GM12891 (cell line): ENCODE data around the gene B4GALT1.

Experiments used
- POLR2A ChIP-seq: IDR thresholded peaks from 2 replicates; pipeline ENCODE4 v1.6.1; 2011; ENCODE audit warnings: low read depth, low read length, control low read depth
- POLR2AphosphoS5 ChIP-seq: IDR thresholded peaks from 2 replicates; pipeline ENCODE4 v1.6.1; 2011; ENCODE audit warnings: low read depth, low read length, control low read depth
- TAF1 ChIP-seq: IDR thresholded peaks from 2 replicates; pipeline ENCODE4 v1.6.1; 2011; ENCODE audit warnings: low read depth, low read length, control low read depth

- TF ChIP-seq TAF1, result no peak
- TF ChIP-seq POLR2A, result no peak
- TF ChIP-seq POLR2AphosphoS5, result no peak
These were observed 18.7 kb upstream of the B4GALT1 start for GRCh38 chr9:33185858-33186257.
